Upper lobe of right lung (tissue), 1 donor: ENCODE results near the gene SGPL1. TPM values are rescaled to one million over a fixed set of nuclear protein-coding genes. Genes with fewer than 3 reads are reported as not detected.

Experiments
- ATAC-seq: fragments of 200-7000 bp; cut with Tn5 transposase; one replicate; pipeline ENCODE4 v1.9.1; 2020; ENCODE audit warnings: mild to moderate bottlenecking, moderate library complexity
- DNase-seq: peaks from one replicate; pipeline ENCODE4 v3.0.0-alpha.2; 2020
- H3K27ac ChIP-seq: fragments of 200-600 bp; one replicate; pipeline ENCODE4 v1.8.0; 2022
- H3K27me3 ChIP-seq: fragments of 200-600 bp; one replicate; pipeline ENCODE4 v1.8.0; 2022; ENCODE audit warnings: mild to moderate bottlenecking
- H3K36me3 ChIP-seq: fragments of 200-600 bp; one replicate; pipeline ENCODE4 v1.8.0; 2022
- H3K4me1 ChIP-seq: fragments of 200-600 bp; one replicate; pipeline ENCODE4 v1.8.0; 2022
- H3K4me3 ChIP-seq: fragments of 200-600 bp; one replicate; pipeline ENCODE4 v1.8.0; 2022; ENCODE audit warnings: mild to moderate bottlenecking
- H3K9me3 ChIP-seq: fragments of 200-600 bp; one replicate; pipeline ENCODE4 v1.8.0; 2022
- intact Hi-C: fragments of 100-400 bp; cut with DNase I; formaldehyde crosslinking; loops from one replicate; pipeline ENCODE4 v1.11.0; 2022
- total RNA-seq: library from RNA; stranded (reverse); fragmentation: NEBNext Ultra II Directional; extraction: Animal tissue kit (Norgen Biotek cat#: 25700); gene quantifications from one replicate; pipeline ENCODE4 v1.2.1, GENCODE V29; 2021
- TF ChIP-seq, protein P1 (sequence below): fragments of 200-600 bp; IDR thresholded peaks from one replicate; pipeline ENCODE4 v1.8.0; 2022; ENCODE audit warnings: antibody characterized with exemption
- donor health status: DM: no; HTN: yes; CAD: no; lungs with severe emphysema.

Gene SGPL1
- total RNA-seq, 1 donor from 2014 or later: 38.3 TPM

DNA sequence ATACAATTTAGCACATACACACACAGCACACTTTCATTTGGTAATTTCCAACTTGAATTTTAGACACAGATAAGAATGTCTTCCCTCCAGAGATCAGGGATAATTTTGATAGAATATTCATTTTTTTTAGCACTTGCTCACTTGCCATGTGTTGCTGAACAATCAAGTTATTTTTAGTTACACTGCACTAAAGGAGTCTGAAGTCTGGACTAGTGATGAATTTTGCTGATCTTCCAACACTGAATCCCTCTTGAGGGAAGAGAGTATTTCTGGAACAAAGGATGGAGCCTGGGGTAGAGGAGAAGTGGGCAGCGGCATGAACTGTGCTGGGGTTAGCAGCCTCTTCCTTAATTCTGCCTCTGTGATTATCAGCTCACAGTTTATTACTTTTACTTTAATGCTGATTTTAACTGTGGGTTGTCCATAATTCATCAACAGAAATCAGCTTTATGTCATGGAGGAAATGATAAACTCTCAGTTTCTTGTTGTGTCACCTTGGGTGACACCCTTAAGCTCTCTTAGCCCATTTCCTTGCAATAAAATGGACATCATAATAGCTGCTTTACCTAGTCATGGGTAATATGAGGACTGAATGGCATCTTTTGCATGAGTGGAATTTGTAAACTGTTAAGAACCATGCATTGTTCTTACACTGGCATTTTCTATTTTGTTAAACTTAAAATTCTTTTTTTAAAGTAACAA, 32.1 kb downstream of the SGPL1 start:
- Histone ChIP-seq H3K4me1 (no peaks in the 10 kb centered on the region), H3K4me3 (no peak overlapping the region), H3K27ac (no peak overlapping the region), H3K36me3 (peaks cover 40% of the 10 kb centered on the region), H3K9me3 (no peaks in the 10 kb centered on the region), H3K27me3 (no peaks in the 10 kb centered on the region)
- TF ChIP-seq, protein P1, sequence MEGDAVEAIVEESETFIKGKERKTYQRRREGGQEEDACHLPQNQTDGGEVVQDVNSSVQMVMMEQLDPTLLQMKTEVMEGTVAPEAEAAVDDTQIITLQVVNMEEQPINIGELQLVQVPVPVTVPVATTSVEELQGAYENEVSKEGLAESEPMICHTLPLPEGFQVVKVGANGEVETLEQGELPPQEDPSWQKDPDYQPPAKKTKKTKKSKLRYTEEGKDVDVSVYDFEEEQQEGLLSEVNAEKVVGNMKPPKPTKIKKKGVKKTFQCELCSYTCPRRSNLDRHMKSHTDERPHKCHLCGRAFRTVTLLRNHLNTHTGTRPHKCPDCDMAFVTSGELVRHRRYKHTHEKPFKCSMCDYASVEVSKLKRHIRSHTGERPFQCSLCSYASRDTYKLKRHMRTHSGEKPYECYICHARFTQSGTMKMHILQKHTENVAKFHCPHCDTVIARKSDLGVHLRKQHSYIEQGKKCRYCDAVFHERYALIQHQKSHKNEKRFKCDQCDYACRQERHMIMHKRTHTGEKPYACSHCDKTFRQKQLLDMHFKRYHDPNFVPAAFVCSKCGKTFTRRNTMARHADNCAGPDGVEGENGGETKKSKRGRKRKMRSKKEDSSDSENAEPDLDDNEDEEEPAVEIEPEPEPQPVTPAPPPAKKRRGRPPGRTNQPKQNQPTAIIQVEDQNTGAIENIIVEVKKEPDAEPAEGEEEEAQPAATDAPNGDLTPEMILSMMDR: no peak
- intact Hi-C loops: no loop called here
- DNase-seq (no peak), ATAC-seq (no peak)

DNA sequence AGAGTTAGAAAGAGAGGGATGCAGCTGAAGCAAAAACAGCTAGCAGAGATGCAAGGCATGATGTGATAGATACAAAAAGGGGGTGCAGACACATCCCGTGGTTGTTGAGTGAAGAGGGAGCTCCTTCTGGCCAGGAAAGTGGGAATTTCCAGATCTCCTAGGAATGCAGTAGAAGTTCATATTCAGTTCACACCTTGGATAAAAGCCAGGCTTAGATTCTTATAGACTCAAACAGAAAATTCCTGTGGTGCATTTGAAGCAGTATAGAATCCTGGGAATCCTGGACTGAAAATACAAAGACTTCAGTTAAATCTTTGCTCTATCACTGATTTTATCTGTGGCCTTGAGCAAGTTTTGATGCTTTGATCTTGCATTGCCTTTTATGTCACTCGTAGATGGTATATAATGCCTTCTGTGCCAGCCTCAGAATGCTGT, 33.9 kb downstream of the SGPL1 start:
- intact Hi-C loops: no loop called here
- H3K9me3 ChIP-seq: no peaks in the 10 kb centered on the region
- H3K4me3 ChIP-seq: no peak overlapping the region
- H3K27ac ChIP-seq: no peak overlapping the region
- no peak for DNase-seq
- no peaks in the 10 kb centered on the region for H3K27me3 ChIP-seq
- ATAC-seq: no peak
- TF ChIP-seq, protein P1: no peak
- no peaks in the 10 kb centered on the region for H3K4me1 ChIP-seq
- H3K36me3 ChIP-seq: peaks cover 57% of the 10 kb centered on the region

DNA sequence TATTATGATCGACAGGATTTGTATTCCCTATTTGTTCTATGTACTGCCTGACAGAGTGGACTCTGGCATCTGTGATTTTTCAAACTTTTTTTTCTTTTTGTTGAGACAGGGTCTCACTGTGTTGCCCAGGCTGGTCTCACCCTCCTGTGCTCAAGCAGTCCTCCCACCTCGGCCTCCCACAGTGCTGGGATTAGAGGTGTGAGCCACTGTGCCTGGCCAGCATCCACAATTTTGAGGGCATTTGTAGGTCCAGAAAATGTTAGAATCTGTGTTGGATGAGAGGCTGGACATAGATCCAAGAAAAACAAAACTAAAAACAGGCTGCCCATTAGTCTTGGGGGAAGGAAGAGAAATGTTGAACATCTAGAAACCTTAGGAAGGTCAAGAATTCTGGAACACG, 34.3 kb downstream of the SGPL1 start:
- intact Hi-C loops: no loop called here
- Histone ChIP-seq H3K4me1 (no peaks in the 10 kb centered on the region), H3K36me3 (peaks cover 57% of the 10 kb centered on the region), H3K9me3 (no peaks in the 10 kb centered on the region), H3K27ac (no peak overlapping the region), H3K27me3 (no peaks in the 10 kb centered on the region), H3K4me3 (no peak overlapping the region)
- DNase-seq: no peak
- TF ChIP-seq, protein P1: no peak
- no peak for ATAC-seq

DNA sequence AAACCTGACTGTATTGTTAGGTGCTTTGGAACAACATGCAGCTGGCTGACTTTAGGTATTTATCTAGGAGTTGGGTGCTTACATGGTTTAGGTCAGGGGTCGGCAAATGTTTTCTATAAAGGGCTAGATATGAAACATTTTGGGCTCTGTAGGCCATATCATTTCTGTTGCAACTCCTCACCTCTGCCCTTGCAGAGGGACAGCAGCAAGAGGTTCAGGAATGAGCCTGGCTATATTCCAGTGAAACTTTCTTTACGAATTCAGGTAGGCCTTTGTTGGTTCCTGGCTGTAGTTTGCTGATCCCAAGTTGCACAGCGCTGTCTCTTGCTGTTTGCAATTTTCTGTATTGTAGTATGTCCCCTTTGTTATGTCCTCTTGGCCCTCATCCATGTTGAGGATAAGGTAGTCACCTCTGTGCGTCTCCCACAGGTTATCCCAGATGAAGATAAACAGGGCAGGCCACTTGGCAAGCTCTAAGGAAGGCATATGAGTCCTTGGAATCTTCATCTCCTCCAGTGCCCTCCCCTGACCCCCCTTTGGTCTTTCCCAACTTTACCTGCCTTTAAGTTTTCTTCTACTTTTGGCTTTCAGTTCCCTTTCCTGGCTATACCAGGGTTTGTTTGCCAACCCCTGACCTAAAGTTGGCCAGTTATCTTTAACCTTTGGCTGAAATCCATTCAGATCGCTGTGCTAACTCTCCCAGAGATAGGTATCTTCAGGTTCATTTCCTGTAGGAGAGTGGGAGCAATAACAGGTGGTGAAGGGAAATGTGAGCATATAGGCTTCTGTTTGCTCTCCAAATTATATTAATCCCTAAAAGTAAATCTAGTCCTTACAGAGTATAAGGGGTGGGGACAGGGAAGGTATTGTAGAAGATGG, 36.1 kb downstream of the SGPL1 start:
- Histone ChIP-seq H3K27me3 (no peaks in the 10 kb centered on the region), H3K9me3 (no peaks in the 10 kb centered on the region), H3K4me1 (no peaks in the 10 kb centered on the region), H3K36me3 (peaks cover 47% of the 10 kb centered on the region), H3K27ac (no peak overlapping the region), H3K4me3 (no peak overlapping the region)
- TF ChIP-seq, protein P1: no peak
- ATAC-seq: no peak
- no peak for DNase-seq
- intact Hi-C loops: no loop called here

DNA sequence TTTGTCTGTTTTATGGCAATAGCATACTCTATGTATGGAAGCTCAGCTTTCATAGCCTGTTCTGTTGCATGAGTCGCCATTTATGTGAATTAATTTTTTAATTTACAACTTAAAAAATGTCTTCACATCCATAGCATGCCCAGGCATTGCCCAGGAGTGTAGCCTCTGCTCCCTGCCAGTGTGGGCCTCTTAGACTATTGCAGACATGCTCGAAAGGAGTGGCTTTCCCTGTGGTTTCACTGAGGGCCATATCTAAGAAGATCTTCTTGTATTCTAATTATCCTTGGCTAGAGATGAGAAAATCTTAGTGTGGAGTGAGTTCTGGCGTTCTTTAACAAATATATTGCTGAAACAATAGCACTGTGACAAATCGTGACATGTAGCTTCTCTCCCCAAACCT, 37.3 kb downstream of the SGPL1 start:
- H3K36me3 ChIP-seq: peaks cover 58% of the 10 kb centered on the region
- ATAC-seq (no peak), DNase-seq (no peak)
- no peaks in the 10 kb centered on the region for H3K27me3 ChIP-seq
- H3K9me3 ChIP-seq: no peaks in the 10 kb centered on the region
- intact Hi-C loops: no loop called here
- no peak overlapping the region for H3K4me3 ChIP-seq
- H3K4me1 ChIP-seq: no peaks in the 10 kb centered on the region
- TF ChIP-seq, protein P1: no peak
- H3K27ac ChIP-seq: no peak overlapping the region
